Heart right ventricle (tissue), 16 donors: Measurements from ENCODE around the gene ITGB3. TPM values are rescaled to one million over a fixed set of nuclear protein-coding genes. Genes with fewer than 3 reads are reported as not detected.

Source experiments
- ATAC-seq, 8 donors: fragments of 200-7000 bp; cut with Tn5 transposase; one replicate each; pipeline ENCODE4 v1.9.1; 2020; ENCODE audit warnings: mild to moderate bottlenecking in 8 of 8, moderate library complexity in 8 of 8, moderate number of reproducible peaks in 1 of 8
- DNase-seq, 2 donors: peaks; one replicate each; pipeline ENCODE4 v3.0.0-alpha.2; 2020
- H3K27ac ChIP-seq, 10 donors: fragments of 200-600 bp; sonication (generic) in 2 of 10; one replicate each; pipeline versions ENCODE4 v1.5.0 to v1.8.0; 2020 to 2022; ENCODE audit warnings: mild to moderate bottlenecking in 3 of 10
- H3K27me3 ChIP-seq, 7 donors: fragments of 200-600 bp; one replicate each; pipeline ENCODE4 v1.8.0; 2021 to 2022; ENCODE audit warnings: mild to moderate bottlenecking in 2 of 7
- H3K36me3 ChIP-seq, 9 donors: fragments of 200-600 bp; sonication (generic) in 1 of 9; one replicate each; pipeline versions ENCODE4 v1.5.0 to v1.8.0; 2020 to 2022; ENCODE audit warnings: mild to moderate bottlenecking in 2 of 9
- H3K4me1 ChIP-seq, 9 donors: fragments of 200-600 bp; sonication (generic) in 1 of 9; one replicate each; pipeline versions ENCODE4 v1.5.0 to v1.8.0; 2020 to 2022; ENCODE audit warnings: mild to moderate bottlenecking in 4 of 9
- H3K4me3 ChIP-seq, 10 donors: fragments of 200-600 bp; sonication (generic) in 2 of 10; one replicate each; pipeline versions ENCODE4 v1.5.0 to v1.8.0; 2020 to 2022; ENCODE audit warnings: mild to moderate bottlenecking in 7 of 10, moderate library complexity in 2 of 10
- H3K9me3 ChIP-seq, 11 donors: fragments of 200-600 bp in 10 of 11; sonication (generic) in 2 of 11; one replicate each; pipeline versions ENCODE4 v1.5.0 to v1.8.0; 2013 to 2022; ENCODE audit warnings: mild to moderate bottlenecking in 2 of 11, control low read depth in 1 of 11, moderate library complexity in 1 of 11
- WGBS, 2 donors: extraction: QIAGEN DNeasy Blood & Tissue Kit; methylation state at CpG; one replicate each; pipeline ENCODE4 v1.1.7; 2013; ENCODE audit warnings: inconsistent platforms in 1 of 2; 5-methylcytosine and 5-hydroxymethylcytosine counted together
- intact Hi-C, 10 donors: fragments of 100-400 bp; cut with DNase I; formaldehyde crosslinking; loops; one replicate each; pipeline versions ENCODE4 v1.11.1 to v1.14.2; 2022
- polyA plus RNA-seq, 2 donors: library from polyadenylated mRNA; stranded (reverse); fragments of 200-250 nt; gene quantifications; one replicate each; pipeline ENCODE4 v1.2.3, GENCODE V29; 2013
- total RNA-seq, 10 donors: library from RNA; stranded (reverse); fragmentation: NEBNext Ultra II Directional in 3 of 10; extraction: Animal tissue kit (Norgen Biotek cat#: 25700) in 3 of 10; gene quantifications; one replicate each; pipeline versions ENCODE4 v1.2.1 to v1.2.4, GENCODE V29; 2021 to 2023
- TF ChIP-seq, protein P1 (sequence below), 9 donors: fragments of 200-600 bp; sonication (generic) in 2 of 9; IDR thresholded peaks; one replicate each; pipeline versions ENCODE4 v1.5.0 to v1.8.0; 2021 to 2022; ENCODE audit warnings: antibody characterized with exemption in 9 of 9, mild to moderate bottlenecking in 5 of 9, moderate library complexity in 1 of 9
- donor health status: Arrhythmogenic right ventricular cardiomyopathy.
- donor health status: ischemic (EF 13 %, LVEDD 7.1; RV severe dilation, severe dysfunction).
- donor health status: healthy with polysubstance abuse.
- donor health status: DM: no; HTN: yes; CAD: no.
- donor health status: DM: no; HTN: no; CAD: no.
- donor health status: ischemic (EF 25% LVEDD 6.9; RV normal size, moderate dysfunction).
- donor health status: ischemic (EF 25% LVEDD 5.7; RV mildly dilated, moderate dysfunction).
- donor health status: healthy.
- donor health status: DM: yes; HTN: yes; CAD: no.
- donor health status: Ischemic cardiomyopathy.
- donor health status: ischemic (EF 35%, LVEDD 5.7; RV mildly dilated, moderate dysfunction).
- donor health status: nonischemic (EF 11% LVEDD 7.7; RV severe dilation, severe dysfunction).
- donor health status: DM: yes; HTN: yes; CAD: no.
- donor health status: PGD.
- donor health status: ischemic (EF 29% LVEDD 5.4; RV normal size, mild dysfunction).
- donor health status: nonischemic (EF 23%, LVEDD 6.1; RV moderate dilation, normal function).

ITGB3 gene
- total and polyA plus RNA-seq, 12 donors: 1.9 to 18.0 (median 3.2) TPM

DNA sequence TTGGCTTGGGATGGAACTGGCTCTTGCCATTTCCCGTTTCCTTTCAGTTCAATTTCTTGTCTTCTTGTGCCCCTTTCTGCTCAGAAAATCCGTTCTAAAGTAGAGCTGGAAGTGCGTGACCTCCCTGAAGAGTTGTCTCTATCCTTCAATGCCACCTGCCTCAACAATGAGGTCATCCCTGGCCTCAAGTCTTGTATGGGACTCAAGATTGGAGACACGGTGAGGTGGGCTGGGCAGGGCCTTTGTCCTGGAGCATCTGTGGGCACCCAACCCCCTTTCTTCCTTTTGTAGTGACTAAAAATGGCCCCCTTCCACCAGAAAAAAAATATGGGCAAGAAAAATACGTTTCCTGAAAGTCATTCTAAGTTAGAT, 37.2 kb downstream of the ITGB3 start:
- peaks cover 0 to 57% (median 0%) of the 10 kb centered on the region in 9 donors for H3K36me3 ChIP-seq
- ATAC-seq: no peak
- no peaks in the 10 kb centered on the region for H3K27me3 ChIP-seq
- WGBS, 2 donors: 90 to 91% methylated on average over 5 of the region's 5 CpGs
- intact Hi-C loops: no loop called here
- no peak for DNase-seq
- H3K9me3 ChIP-seq: no peaks in the 10 kb centered on the region
- TF ChIP-seq, protein P1, sequence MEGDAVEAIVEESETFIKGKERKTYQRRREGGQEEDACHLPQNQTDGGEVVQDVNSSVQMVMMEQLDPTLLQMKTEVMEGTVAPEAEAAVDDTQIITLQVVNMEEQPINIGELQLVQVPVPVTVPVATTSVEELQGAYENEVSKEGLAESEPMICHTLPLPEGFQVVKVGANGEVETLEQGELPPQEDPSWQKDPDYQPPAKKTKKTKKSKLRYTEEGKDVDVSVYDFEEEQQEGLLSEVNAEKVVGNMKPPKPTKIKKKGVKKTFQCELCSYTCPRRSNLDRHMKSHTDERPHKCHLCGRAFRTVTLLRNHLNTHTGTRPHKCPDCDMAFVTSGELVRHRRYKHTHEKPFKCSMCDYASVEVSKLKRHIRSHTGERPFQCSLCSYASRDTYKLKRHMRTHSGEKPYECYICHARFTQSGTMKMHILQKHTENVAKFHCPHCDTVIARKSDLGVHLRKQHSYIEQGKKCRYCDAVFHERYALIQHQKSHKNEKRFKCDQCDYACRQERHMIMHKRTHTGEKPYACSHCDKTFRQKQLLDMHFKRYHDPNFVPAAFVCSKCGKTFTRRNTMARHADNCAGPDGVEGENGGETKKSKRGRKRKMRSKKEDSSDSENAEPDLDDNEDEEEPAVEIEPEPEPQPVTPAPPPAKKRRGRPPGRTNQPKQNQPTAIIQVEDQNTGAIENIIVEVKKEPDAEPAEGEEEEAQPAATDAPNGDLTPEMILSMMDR (IDR thresholded peaks at IDR 0.05): no peak
- peaks cover 5 to 34% (median 21%) of the 10 kb centered on the region in 9 donors for H3K4me1 ChIP-seq
- no peak overlapping the region for H3K4me3 ChIP-seq
- no peak overlapping the region for H3K27ac ChIP-seq

DNA sequence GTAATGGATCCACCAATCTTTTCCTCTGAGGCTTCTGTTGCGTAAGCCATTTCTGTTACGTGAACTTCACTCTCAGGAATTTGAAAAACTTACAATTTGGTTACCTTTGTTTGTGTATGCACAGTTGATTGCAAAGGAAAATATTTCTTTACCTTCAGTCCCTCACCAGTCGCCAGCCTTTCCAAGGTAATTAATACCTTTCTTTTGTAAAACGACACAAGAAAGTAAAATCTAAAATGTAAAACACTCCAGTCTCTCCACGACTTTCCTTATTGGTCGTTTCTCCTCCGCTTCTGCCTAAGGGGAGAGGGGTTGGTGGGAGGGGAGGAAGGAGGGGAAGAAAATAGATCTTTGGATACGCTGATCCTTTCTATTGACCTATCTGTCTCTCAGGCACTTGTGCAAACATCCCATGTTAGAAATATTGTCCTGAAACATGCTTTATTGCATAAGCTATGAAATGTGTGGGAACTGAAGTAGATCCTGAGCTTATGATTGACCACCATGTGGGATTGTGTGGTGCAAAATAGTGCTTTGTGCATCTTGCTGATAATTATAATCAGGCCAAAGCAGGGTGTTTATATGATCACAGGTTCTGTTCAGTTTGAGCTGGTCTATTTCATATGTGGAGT, 37.7 kb downstream of the ITGB3 start:
- TF ChIP-seq, protein P1 (IDR thresholded peaks at IDR 0.05): no peak
- DNase-seq (no peak), ATAC-seq (no peak)
- H3K9me3 ChIP-seq: no peaks in the 10 kb centered on the region
- peaks cover 0 to 54% (median 0%) of the 10 kb centered on the region in 9 donors for H3K36me3 ChIP-seq
- H3K27ac ChIP-seq: no peak overlapping the region
- H3K4me1 ChIP-seq: peaks cover 5 to 34% (median 21%) of the 10 kb centered on the region in 9 donors
- WGBS, 2 donors: 78 to 82% methylated on average over 8 of the region's 8 CpGs
- no peaks in the 10 kb centered on the region for H3K27me3 ChIP-seq
- no peak overlapping the region for H3K4me3 ChIP-seq
- intact Hi-C loops: no loop called here

- Histone ChIP-seq H3K27me3 (no peaks in the 10 kb centered on the region), H3K4me3 (no peak overlapping the region), H3K9me3 (no peaks in the 10 kb centered on the region), H3K27ac (no peak overlapping the region), H3K36me3 (peaks cover 0 to 46% (median 0%) of the 10 kb centered on the region in 9 donors), H3K4me1 (peaks cover 5 to 28% (median 19%) of the 10 kb centered on the region in 9 donors)
- WGBS, 2 donors: 89 to 92% methylated on average over 14 of the region's 14 CpGs
- TF ChIP-seq, protein P1 (IDR thresholded peaks at IDR 0.05): no peak
- no peak for ATAC-seq
- no peak for DNase-seq
- intact Hi-C loops: no loop called here
Observed at GRCh38 chr17:47292206-47292605, 38.6 kb downstream of the ITGB3 start.

GRCh38 chr17:47295037-47295873, 41.6 kb downstream of the ITGB3 start:
- H3K4me3 ChIP-seq: no peak overlapping the region
- DNase-seq: no peak
- H3K36me3 ChIP-seq: peaks cover 0 to 40% (median 0%) of the 10 kb centered on the region in 9 donors
- TF ChIP-seq, protein P1 (IDR thresholded peaks at IDR 0.05): no peak
- 82 to 83% methylated on average over 14 of the region's 14 CpGs for WGBS, 2 donors
- peaks cover 5 to 23% (median 13%) of the 10 kb centered on the region in 9 donors for H3K4me1 ChIP-seq
- peak overlapping the region in 3 of 10 donors; percentile 55 to 64 (median 61) for H3K27ac ChIP-seq
- H3K9me3 ChIP-seq: no peaks in the 10 kb centered on the region
- intact Hi-C loops: loop anchor here in 1 of 10 donors (5.0 kb wide), 1 partner anchor 33 kb away; no protein-coding TSS in a partner anchor
- ATAC-seq: peak in 1 of 8 donors; percentile 11
- H3K27me3 ChIP-seq: no peaks in the 10 kb centered on the region
